T-helper 2 cell treated with Interferon-gamma antibody and Interleukin-4, amounts not matched to agents 5 μg/mL and 100 μg/mL, for 36 hours (primary cell): ENCODE results near the gene CACNB1.

Experiments
- DNase-seq: peaks from one replicate; pipeline ENCODE4 v3.0.0; 2021; ENCODE audit warnings: low spot score
- H3K27ac Mint-ChIP-seq: one replicate; pipeline ENCODE4 v1.8.0; 2021; ENCODE audit warnings: mild to moderate bottlenecking, mixed read lengths
- H3K27me3 Mint-ChIP-seq: one replicate; pipeline ENCODE4 v1.8.0; 2021; ENCODE audit warnings: low read depth, mixed read lengths
- H3K36me3 Mint-ChIP-seq: one replicate; pipeline ENCODE4 v1.8.0; 2021; ENCODE audit warnings: low read depth, mixed read lengths
- H3K4me1 Mint-ChIP-seq: one replicate; pipeline ENCODE4 v1.8.0; 2021; ENCODE audit warnings: low read depth, mixed read lengths
- H3K4me3 Mint-ChIP-seq: one replicate; pipeline ENCODE4 v1.8.0; 2022; ENCODE audit warnings: mild to moderate bottlenecking, moderate library complexity, mixed read lengths
- H3K9me3 Mint-ChIP-seq: one replicate; pipeline ENCODE4 v1.8.0; 2021; ENCODE audit warnings: mixed read lengths

Gene CACNB1

DNA sequence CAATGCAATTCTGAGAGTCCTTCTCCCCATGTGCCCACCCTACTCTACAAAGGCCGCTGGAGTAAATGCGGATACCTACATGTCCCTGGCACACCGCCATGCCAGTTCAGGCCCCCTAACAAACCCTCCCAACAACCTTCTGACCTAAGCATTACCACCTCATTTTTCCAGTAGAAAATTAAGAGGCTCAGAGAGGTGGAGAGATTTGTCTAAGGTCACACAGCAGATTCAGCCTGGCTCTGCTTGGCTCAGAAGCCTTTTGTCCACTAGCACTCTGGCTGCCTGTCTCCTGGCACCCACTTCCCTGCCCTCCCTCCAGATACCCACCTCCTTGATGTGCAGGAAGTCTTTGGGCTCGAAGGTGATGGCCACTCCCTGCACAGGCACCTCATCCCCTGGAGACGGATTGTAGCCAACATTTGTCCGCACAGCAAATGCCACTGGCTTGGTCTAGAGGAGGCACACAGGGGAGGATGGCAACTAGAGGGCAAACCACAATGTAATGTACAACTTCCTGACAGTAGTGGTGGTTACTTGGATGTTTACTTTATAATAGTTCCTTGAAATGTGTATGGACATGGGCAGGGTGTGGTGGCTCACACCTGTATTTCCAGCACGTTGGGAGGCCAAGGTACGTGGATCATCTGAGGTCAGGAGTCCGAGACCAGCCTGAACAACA lies 10.2 kb downstream of the CACNB1 start:
- Mint-ChIP-seq H3K9me3 (no peaks in the 10 kb centered on the region), H3K27me3 (no peaks in the 10 kb centered on the region), H3K4me1 (peaks cover 4% of the 10 kb centered on the region), H3K4me3 (no peak overlapping the region), H3K36me3 (peaks cover 26% of the 10 kb centered on the region), H3K27ac (no peak overlapping the region)
- DNase-seq: no peak

DNA sequence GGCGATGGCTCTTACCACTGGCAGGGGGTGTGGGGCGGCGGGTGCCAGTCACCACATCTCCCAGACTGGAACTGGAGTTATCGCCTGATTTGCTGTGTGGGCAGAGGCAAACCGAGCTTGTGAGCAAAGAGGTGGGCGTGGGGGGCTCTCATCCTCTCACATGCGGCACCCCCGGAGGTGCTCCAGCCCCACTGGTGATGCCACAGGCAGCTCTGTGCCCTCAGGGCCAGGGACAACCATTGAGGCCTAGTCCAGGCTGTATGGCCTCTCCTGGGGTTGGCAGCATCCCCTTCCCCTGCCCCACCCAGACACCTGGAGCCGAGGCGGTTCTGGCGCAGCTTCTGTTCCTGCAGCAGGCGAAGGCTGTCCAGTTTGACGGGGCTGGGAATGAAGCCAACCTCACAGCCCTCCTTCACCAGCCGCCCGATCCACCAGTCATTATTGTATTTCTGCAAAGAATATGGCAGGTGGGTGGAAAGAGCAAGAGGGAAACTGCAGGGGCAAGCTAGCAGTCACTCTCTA lies 10.9 kb downstream of the CACNB1 start:
- peaks cover 4% of the 10 kb centered on the region for H3K4me1 Mint-ChIP-seq
- no peaks in the 10 kb centered on the region for H3K9me3 Mint-ChIP-seq
- H3K27ac Mint-ChIP-seq: no peak overlapping the region
- H3K27me3 Mint-ChIP-seq: no peaks in the 10 kb centered on the region
- peaks cover 24% of the 10 kb centered on the region for H3K36me3 Mint-ChIP-seq
- no peak for DNase-seq
- H3K4me3 Mint-ChIP-seq: no peak overlapping the region

DNA sequence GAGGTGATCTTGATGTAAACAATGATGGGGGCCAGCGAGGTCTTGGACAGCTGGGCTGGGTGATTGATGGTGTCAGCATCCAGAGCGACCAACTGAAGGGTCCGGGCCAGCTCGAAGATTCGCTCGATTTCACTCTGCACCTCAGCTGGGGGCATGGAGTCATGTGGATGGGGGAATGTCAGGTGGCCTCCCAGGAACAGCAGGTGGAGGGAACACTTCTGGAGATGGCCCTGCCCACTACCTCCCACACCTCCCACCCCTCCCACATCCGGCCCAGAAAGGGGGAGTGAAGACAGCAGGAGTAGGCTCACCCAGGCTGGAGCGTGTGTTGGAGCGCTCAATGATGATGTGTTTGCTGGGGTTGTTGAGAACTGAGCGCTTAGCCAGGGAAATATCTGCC lies 13.7 kb downstream of the CACNB1 start:
- H3K27me3 Mint-ChIP-seq: no peaks in the 10 kb centered on the region
- no peaks in the 10 kb centered on the region for H3K9me3 Mint-ChIP-seq
- DNase-seq: no peak
- H3K4me3 Mint-ChIP-seq: no peak overlapping the region
- peaks cover 22% of the 10 kb centered on the region for H3K36me3 Mint-ChIP-seq
- peaks cover 4% of the 10 kb centered on the region for H3K4me1 Mint-ChIP-seq
- no peak overlapping the region for H3K27ac Mint-ChIP-seq

DNA sequence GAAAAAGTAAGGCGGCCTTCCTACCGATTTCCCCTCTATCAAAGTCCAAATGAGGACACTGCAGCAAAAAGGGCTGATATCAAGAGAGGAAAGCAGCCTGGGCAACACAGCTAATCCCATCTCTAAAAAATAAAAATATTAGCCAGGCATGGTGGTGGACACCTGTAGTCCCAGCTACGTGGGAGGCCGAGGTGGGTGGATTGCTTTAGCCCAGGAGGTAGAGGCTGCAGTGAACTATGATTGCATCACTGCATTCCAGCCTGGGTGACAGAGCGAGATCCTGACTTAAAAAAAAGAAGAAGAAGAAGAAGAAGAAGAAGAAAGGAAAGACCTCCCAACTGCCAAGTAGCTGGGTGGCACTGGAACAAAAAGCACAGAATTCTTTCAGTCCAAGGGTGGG lies 14.4 kb downstream of the CACNB1 start:
- no peak for DNase-seq
- no peaks in the 10 kb centered on the region for H3K27me3 Mint-ChIP-seq
- no peak overlapping the region for H3K4me3 Mint-ChIP-seq
- H3K9me3 Mint-ChIP-seq: no peaks in the 10 kb centered on the region
- H3K4me1 Mint-ChIP-seq: peaks cover 4% of the 10 kb centered on the region
- H3K27ac Mint-ChIP-seq: no peak overlapping the region
- H3K36me3 Mint-ChIP-seq: peaks cover 23% of the 10 kb centered on the region

DNA sequence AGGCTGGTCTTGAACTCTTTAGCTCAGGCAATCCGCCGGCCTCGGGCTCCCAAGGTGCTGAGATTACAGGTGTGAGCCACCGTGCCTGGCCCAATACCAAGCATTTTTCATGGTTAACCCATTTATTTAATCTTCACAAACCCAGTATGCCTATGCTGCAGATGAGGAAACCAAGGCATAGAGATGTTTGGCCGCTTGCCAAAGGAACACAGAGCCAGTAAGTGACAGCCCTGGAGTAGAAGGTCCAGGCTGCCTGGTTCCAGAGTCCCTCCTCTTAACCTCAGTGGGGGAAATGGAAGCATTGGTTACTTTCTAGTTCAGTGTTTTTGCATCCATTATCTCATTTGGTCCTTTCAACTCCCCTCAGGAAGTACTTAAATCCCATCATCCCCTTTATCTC lies 16.2 kb downstream of the CACNB1 start:
- no peaks in the 10 kb centered on the region for H3K27me3 Mint-ChIP-seq
- H3K4me1 Mint-ChIP-seq: peaks cover 4% of the 10 kb centered on the region
- no peak for DNase-seq
- H3K9me3 Mint-ChIP-seq: no peaks in the 10 kb centered on the region
- peaks cover 26% of the 10 kb centered on the region for H3K36me3 Mint-ChIP-seq
- H3K4me3 Mint-ChIP-seq: no peak overlapping the region
- H3K27ac Mint-ChIP-seq: no peak overlapping the region

DNA sequence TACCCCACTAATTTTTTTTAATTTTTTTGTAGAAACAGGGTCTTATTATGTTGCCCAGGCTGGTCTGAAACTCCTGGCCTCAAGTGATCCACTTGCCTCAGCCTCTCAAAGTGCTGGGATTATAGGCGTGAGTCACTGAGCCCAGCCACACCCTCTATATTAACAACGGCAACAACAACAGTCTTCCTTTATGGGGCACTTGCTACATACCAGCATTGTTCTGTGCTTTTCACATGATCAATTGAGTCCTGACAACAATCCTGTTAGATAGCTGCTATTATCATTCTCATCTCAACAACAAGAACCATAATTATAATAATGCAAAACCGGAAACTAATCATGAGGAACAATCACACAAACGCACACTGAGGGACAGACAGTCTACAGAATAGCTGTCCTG lies 18.9 kb downstream of the CACNB1 start:
- Mint-ChIP-seq H3K27ac (no peak overlapping the region), H3K4me3 (no peak overlapping the region), H3K27me3 (no peaks in the 10 kb centered on the region), H3K36me3 (peaks cover 20% of the 10 kb centered on the region), H3K4me1 (peaks cover 4% of the 10 kb centered on the region), H3K9me3 (no peaks in the 10 kb centered on the region)
- DNase-seq: no peak

DNA sequence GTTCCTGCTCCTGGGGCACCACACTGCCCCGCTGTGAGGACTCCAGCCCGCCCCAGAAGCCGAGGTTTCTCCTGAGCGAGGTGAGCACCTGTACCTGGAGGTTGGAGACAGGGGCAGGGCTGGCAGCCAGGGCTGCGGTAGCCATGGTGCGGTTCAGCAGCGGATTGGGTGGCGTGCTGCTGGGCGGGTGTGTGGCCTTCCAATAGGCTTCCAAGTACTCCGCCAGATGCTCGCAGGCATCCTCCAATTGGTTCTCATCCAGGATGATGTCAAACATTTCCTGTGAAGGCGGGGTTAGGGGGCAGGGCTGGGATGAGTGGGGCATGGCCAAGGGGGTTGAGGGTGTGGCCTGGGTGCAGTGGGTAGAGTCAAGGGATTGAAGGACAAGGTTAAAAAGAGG lies 20.2 kb downstream of the CACNB1 start:
- Mint-ChIP-seq H3K27ac (no peak overlapping the region), H3K9me3 (no peaks in the 10 kb centered on the region), H3K4me3 (no peak overlapping the region), H3K4me1 (peaks cover 9% of the 10 kb centered on the region), H3K27me3 (no peaks in the 10 kb centered on the region), H3K36me3 (peaks cover 10% of the 10 kb centered on the region)
- DNase-seq: no peak

DNA sequence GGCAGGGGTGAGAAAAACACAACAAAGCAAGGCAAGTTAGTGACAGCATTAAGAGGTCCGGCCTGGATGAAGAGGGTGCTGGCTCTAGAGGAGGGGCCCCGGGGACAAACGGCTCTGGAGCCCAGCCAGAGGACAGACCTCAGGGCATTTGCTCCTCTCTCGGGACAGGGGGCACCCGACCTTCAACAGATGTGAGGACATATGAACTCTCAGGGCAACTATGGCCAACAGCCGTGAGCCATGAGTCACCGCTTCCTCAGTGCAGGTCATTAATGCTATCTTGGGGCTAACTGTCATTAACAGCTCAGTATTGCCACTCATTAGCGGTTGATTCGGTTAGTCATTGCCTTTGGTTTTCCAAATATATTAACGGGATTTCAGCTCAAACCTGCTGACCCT lies 21.8 kb downstream of the CACNB1 start:
- peaks cover 10% of the 10 kb centered on the region for H3K36me3 Mint-ChIP-seq

DNA sequence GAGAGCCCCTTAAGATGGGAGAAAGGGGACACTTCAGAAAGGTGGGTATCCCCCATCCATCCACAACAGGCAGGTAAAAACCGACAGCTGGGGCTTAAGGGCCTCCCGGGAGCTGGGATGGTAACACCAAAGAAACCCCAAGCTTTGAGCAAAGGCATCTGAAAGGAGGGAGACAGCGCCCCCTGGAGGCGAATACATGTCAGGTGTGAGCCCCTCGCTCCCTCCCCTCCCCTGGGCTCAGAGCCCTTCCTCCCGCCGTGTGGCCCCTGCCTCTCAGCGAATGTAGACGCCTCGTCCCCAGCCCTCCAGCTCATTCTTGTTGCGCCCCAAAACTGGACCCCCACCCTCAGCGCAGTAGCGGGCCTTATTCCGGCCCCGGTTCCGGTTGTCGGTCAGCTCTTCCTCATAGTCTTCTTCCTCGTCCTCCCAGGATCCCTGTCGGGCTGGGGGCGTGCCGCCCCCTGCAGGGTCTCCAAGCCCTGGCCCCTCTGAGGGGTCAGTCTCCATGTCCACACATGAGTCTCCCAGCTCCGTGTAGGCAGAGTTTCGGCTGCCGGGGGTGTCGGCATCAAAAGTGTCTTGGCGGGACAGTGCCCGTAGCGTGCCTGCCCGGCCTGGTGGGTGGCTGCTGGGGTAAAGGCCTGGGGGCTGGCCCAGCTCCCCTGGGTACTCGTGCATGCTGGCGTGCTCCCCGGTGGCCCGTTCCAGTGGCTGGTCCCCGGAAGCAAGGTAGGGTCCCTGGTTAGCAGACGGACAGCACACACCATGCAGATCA lies 22.4 kb downstream of the CACNB1 start:
- Mint-ChIP-seq H3K4me1 (peaks cover 9% of the 10 kb centered on the region), H3K27ac (no peak overlapping the region), H3K36me3 (peaks cover 10% of the 10 kb centered on the region), H3K27me3 (peaks cover 4% of the 10 kb centered on the region), H3K4me3 (no peak overlapping the region), H3K9me3 (no peaks in the 10 kb centered on the region)
- peak; percentile 57 for DNase-seq

More for the DNA sequence above, 21.8 kb downstream of the CACNB1 start:
- Mint-ChIP-seq H3K4me1 (peaks cover 9% of the 10 kb centered on the region), H3K27me3 (no peaks in the 10 kb centered on the region), H3K27ac (no peak overlapping the region), H3K9me3 (no peaks in the 10 kb centered on the region), H3K4me3 (no peak overlapping the region)
- DNase-seq: no peak

DNA sequence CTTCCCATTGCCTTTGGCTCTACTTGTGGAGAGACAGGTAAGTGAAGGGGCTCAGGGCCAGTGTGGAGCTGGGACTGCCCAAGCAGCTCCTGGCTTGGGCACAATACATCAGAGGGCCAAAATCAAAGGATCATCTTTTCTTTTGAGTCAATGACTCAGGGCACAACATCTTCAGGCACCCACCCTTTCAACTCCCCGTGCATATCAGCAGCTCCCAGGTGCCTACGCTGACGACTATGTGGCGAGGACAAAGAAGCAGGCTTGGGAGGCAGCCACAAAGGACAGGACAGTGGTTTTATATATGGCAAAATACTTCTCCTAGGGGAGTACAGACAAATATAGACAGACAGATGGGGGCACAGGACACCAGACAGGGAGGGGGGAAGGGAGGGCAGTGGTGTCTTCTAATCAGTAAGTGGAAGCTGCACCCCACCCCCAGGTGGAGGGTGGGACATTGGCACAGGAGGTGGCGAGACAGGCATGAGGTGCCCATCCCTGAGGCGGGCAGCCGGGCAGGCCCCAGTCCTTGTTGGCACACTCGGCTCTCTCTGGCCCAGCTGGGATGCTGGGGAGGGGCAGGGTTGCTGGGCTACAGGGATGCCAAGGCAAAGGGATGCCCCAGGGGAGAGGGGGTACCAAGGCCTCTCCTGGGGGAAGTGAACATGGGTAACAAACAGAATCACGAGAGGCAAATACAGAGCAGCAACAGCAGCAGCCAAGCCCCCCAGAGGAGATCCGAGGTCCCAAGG lies 23.8 kb downstream of the CACNB1 start:
- DNase-seq: no peak
- no peak overlapping the region for H3K4me3 Mint-ChIP-seq
- H3K36me3 Mint-ChIP-seq: peaks cover 10% of the 10 kb centered on the region
- no peak overlapping the region for H3K27ac Mint-ChIP-seq
- H3K27me3 Mint-ChIP-seq: peaks cover 9% of the 10 kb centered on the region
- H3K9me3 Mint-ChIP-seq: no peaks in the 10 kb centered on the region
- peaks cover 12% of the 10 kb centered on the region for H3K4me1 Mint-ChIP-seq

DNA sequence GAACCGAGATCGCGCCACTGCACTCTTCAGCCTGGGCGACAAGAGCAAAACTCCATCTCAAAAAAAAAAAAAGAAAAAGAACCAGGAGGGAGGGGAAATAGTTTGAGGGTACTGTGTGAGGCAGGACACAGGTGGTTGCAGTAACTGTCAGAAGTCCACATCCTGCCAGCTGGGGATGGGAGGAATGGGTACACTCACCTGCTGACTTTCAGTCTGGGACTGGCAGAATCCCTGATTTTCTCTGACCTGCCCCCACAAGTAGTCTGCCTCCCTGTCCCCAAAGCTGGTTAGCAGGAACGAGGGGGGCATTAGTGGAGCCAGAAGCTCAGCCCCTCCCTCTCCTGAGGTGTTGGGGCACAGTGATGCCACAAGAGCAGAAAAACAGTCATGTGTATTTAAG lies 24.4 kb downstream of the CACNB1 start:
- no peak for DNase-seq
- peaks cover 9% of the 10 kb centered on the region for H3K27me3 Mint-ChIP-seq
- peaks cover 3% of the 10 kb centered on the region for H3K9me3 Mint-ChIP-seq
- H3K4me1 Mint-ChIP-seq: peaks cover 12% of the 10 kb centered on the region
- no peak overlapping the region for H3K4me3 Mint-ChIP-seq
- no peak overlapping the region for H3K27ac Mint-ChIP-seq
- H3K36me3 Mint-ChIP-seq: peaks cover 9% of the 10 kb centered on the region

DNA sequence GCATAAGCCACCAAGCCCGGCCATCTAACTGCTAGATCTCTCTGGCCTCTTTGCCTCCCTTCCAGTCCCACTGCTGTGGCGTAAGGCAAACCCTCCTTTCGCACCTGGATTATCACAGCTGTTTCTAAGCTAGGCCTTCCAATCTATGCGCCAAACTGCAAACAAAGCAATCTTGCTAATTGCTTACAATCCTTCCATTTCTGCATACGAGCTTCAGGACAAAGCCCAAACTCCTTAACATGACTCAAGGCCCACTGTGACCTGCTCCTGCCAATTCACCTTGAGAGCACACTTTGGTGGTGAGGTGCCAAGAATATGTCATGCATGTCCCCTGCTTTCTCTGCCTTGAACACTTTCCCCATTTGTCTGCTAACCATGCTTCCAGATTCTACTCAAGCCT lies 25.5 kb downstream of the CACNB1 start:
- Mint-ChIP-seq H3K27ac (no peak overlapping the region), H3K4me3 (no peak overlapping the region)
- no peak for DNase-seq

DNA sequence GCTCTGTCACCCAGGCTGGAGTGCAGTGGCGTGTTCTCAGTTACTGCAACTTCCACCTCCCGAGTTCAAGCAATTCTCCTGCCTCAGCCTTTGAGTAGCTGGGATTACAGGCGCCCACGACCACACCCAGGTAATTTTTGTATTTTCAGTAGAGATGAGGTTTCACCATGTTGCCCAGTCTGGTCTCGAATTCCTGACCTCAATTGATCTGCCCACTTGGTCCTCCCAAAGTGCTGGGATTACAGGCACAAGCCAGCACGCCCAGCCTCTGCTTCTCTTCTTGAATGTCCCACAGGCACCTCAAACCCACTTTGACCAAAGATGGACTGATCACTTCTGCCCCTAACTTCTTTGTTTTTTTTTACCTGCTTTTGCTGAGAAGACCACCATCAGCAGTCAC lies 26.9 kb downstream of the CACNB1 start:
- DNase-seq: no peak
- Mint-ChIP-seq H3K27me3 (peaks cover 26% of the 10 kb centered on the region), H3K36me3 (peaks cover 2% of the 10 kb centered on the region), H3K4me1 (peaks cover 20% of the 10 kb centered on the region), H3K9me3 (peaks cover 3% of the 10 kb centered on the region), H3K27ac (no peak overlapping the region), H3K4me3 (no peak overlapping the region)

More for the DNA sequence above, 25.5 kb downstream of the CACNB1 start:
- H3K27me3 Mint-ChIP-seq: peaks cover 13% of the 10 kb centered on the region
- H3K9me3 Mint-ChIP-seq: peaks cover 3% of the 10 kb centered on the region
- peaks cover 18% of the 10 kb centered on the region for H3K4me1 Mint-ChIP-seq
- peaks cover 3% of the 10 kb centered on the region for H3K36me3 Mint-ChIP-seq

DNA sequence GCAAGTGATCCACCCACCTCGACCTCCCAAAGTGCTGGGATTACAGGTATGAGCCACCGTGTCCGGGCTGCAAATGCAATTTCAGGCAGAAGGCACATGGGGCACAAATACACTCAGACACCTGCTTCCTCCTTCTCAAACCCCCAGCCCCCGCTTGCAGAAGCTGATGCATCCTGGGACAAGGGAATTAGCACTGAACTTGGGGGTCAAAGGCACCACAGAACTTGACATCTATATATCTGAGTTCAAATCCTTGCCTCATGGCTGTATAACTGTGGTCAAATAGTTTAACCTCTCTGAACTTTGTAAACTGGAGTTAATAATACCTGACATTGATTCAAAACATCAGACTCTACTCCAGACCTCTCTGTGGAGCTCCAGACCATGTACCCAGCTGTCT lies 27.4 kb downstream of the CACNB1 start:
- Mint-ChIP-seq H3K27me3 (peaks cover 28% of the 10 kb centered on the region), H3K4me1 (peaks cover 20% of the 10 kb centered on the region), H3K9me3 (peaks cover 3% of the 10 kb centered on the region), H3K27ac (no peak overlapping the region), H3K36me3 (peaks cover 2% of the 10 kb centered on the region), H3K4me3 (no peak overlapping the region)
- DNase-seq: no peak
